Uterus (tissue), 2 donors: ENCODE measurements around the gene MICOS13.

Source experiments
- POLR2A ChIP-seq, 2 donors: fragments of 450-650 bp; IDR thresholded peaks; one replicate each; pipeline ENCODE4 v1.6.1; 2016; ENCODE audit warnings: antibody characterized with exemption in 2 of 2, mild to moderate bottlenecking in 1 of 2, moderate library complexity in 1 of 2
- TF ChIP-seq, protein P1 (sequence below), 4 experiments: fragments of 200-600 bp in 2 of 4; fragments of 450-650 bp in 2 of 4; sonication (generic) in 2 of 4; IDR thresholded peaks; one replicate each; pipeline ENCODE4 v1.5.1; 2016 to 2019; ENCODE audit warnings: antibody characterized with exemption in 4 of 4, mild to moderate bottlenecking in 2 of 4, moderate library complexity in 1 of 4

DNA sequence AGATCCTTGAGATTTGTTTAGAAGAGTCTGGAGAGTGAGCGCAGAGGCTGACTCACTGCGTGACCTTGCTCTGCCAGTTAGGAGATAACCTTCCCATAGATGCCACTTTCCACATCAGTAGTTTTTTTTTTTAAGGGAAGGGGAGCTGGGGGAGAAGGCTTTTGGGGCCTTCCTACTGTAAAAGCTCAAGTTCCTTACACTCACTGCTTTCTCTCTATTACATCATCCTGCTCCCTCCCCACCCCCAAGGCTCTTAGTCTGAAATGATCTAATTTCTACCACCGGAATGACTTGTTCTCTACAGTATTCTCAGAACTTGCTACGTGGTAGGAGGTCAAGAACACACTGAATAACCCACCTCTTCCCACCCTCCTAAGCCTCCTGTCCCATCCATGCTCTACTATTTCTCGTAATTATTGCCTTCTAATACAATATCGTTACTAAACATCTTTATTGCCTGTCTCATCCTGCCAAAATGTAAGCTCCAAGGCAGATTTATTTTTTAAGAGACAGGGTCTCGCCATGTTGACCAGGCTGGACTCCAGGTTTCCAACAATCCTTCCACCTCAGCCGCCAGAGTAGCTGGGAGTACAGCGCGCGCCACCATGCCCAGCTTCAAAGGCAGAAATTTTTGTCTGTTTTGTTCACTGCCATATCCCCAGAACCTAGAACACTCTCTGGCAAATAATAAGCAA is 38.4 kb upstream of the MICOS13 start:
- TF ChIP-seq, protein P1, sequence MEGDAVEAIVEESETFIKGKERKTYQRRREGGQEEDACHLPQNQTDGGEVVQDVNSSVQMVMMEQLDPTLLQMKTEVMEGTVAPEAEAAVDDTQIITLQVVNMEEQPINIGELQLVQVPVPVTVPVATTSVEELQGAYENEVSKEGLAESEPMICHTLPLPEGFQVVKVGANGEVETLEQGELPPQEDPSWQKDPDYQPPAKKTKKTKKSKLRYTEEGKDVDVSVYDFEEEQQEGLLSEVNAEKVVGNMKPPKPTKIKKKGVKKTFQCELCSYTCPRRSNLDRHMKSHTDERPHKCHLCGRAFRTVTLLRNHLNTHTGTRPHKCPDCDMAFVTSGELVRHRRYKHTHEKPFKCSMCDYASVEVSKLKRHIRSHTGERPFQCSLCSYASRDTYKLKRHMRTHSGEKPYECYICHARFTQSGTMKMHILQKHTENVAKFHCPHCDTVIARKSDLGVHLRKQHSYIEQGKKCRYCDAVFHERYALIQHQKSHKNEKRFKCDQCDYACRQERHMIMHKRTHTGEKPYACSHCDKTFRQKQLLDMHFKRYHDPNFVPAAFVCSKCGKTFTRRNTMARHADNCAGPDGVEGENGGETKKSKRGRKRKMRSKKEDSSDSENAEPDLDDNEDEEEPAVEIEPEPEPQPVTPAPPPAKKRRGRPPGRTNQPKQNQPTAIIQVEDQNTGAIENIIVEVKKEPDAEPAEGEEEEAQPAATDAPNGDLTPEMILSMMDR (IDR thresholded peaks at IDR 0.05), result no peak
- TF ChIP-seq POLR2A (IDR thresholded peaks at IDR 0.05), result no peak
